Esophagus muscularis mucosa (tissue), 3 donors: ENCODE results near the gene TMEM51.
"Not testable (repeated sequence)": the region's sequence is repeated elsewhere in the genome, so short reads cannot be mapped to it uniquely, and the experiment has no call there.

Source experiments
- CTCF ChIP-seq, 3 experiments: fragments of 200-600 bp in 2 of 3; fragments of 450-650 bp in 1 of 3; sonication (generic) in 2 of 3; IDR thresholded peaks; one replicate each; pipeline ENCODE4 v1.5.1; 2017 to 2019; ENCODE audit warnings: antibody characterized with exemption in 3 of 3, mild to moderate bottlenecking in 2 of 3, moderate library complexity in 1 of 3
- POLR2AphosphoS5 ChIP-seq, 2 donors: sonication (generic); formaldehyde crosslinking; IDR thresholded peaks; one replicate each; pipeline ENCODE4 v1.6.1; 2017; ENCODE audit warnings: antibody characterized with exemption in 2 of 2

- not testable (repeated sequence) for TF ChIP-seq POLR2AphosphoS5, CTCF (IDR thresholded peaks at IDR 0.05)
These were observed 22.0 kb downstream of the TMEM51 start for GRCh38 chr1:15175324-15176094.
